MM.1S (cell line): Measurements from ENCODE around the gene SRSF11.

Source experiments
- EZH2 ChIP-seq: fragments of 300-600 bp; sonication (generic); optimal IDR thresholded peaks from 2 replicates; pipeline ENCODE3; 2017; ENCODE audit warnings: low read depth, mild to moderate bottlenecking, antibody characterized with exemption, low read length, mixed read lengths
- TF ChIP-seq, protein P1 (sequence below): fragments of 300-600 bp; sonication (generic); IDR thresholded peaks from 2 replicates; pipeline ENCODE4 v1.5.1; 2016; ENCODE audit warnings: antibody characterized with exemption, low read length, mixed read lengths

DNA sequence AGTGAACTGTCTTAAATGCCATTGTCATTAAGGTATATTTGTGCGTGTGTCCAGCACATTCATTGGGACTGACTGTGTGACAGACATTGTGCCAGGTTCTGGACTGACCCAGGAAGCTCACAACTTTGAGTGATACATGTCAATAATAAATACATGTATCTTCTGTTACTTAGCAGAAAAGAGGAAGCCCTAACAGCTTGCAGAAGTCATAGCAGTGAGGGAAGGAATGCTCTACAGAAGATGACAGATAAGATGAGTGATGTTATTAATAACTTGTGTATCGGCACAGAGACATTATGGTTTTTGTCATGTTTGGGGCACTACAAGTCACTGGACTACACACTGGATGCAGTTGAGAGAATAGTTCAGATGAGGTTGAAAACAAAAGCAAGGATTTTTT is 1.2 kb upstream of the SRSF11 start:
- TF ChIP-seq, protein P1, sequence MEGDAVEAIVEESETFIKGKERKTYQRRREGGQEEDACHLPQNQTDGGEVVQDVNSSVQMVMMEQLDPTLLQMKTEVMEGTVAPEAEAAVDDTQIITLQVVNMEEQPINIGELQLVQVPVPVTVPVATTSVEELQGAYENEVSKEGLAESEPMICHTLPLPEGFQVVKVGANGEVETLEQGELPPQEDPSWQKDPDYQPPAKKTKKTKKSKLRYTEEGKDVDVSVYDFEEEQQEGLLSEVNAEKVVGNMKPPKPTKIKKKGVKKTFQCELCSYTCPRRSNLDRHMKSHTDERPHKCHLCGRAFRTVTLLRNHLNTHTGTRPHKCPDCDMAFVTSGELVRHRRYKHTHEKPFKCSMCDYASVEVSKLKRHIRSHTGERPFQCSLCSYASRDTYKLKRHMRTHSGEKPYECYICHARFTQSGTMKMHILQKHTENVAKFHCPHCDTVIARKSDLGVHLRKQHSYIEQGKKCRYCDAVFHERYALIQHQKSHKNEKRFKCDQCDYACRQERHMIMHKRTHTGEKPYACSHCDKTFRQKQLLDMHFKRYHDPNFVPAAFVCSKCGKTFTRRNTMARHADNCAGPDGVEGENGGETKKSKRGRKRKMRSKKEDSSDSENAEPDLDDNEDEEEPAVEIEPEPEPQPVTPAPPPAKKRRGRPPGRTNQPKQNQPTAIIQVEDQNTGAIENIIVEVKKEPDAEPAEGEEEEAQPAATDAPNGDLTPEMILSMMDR = no peak
- TF ChIP-seq EZH2 = no peak
